ENCODE results near the gene QSER1. TPM values are rescaled to one million over a fixed set of nuclear protein-coding genes. Genes with fewer than 3 reads are reported as not detected.
A peak's percentile ranks its signal among the peaks of the same experiment; 100 is the strongest.

The QSER1 gene
- polyA plus RNA-seq, 1 experiment: 16.4 TPM

DNA sequence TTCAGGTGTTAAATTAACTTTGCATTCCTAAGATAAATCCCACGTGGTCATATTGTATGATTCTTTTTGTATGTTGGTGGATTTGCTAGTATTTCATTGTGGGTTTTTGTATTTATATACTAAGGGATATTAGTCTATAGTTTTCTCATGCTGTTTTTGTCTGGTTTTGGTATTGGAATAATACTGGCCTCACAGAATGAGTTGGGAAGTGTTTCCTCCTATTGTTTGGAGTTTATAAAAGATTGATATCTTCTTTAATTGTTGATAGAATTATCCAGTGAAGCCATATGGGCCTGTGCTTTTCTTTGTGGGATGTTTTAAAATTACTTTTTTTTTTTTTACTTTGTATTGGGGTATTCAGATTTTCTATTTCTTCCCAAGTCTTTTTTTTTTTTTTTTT is 59.8 kb downstream of the QSER1 start:
- TF ChIP-seq CTCF (IDR thresholded peaks at IDR 0.05; ENCODE audit: low read depth, low read length): no peak
- Histone ChIP-seq H3K9me3 (ENCODE audit: control insufficient read depth, insufficient read depth, low read length) (no peaks in the 10 kb centered on the region), H3K27me3 (ENCODE audit: control insufficient read depth, insufficient read depth, low read length) (no peaks in the 10 kb centered on the region), H3K4me3 (ENCODE audit: low read depth, low read length) (no peak overlapping the region), H3K27ac (ENCODE audit: low read depth, low read length) (no peak overlapping the region)
- POLR2A ChIA-PET: no interaction called here
- no peak for DNase-seq (ENCODE audit: low read depth, low spot score)
- CTCF ChIA-PET: interaction anchor here (0.6 to 1.3 kb wide), 2 partner anchors 20 to 88 kb away, joined by 3 read pairs; no protein-coding TSS in a partner anchor

- H3K9me3 ChIP-seq (ENCODE audit: control insufficient read depth, insufficient read depth, low read length): no peaks in the 10 kb centered on the region
- CTCF ChIA-PET: interaction anchor here (1.3 to 4.4 kb wide), 2 partner anchors 22 to 111 kb away, joined by 3 to 26 read pairs; no protein-coding TSS in a partner anchor
- no peak for TF ChIP-seq CTCF (IDR thresholded peaks at IDR 0.05; ENCODE audit: low read depth, low read length)
- DNase-seq (ENCODE audit: low read depth, low spot score): no peak
- H3K4me3 ChIP-seq (ENCODE audit: low read depth, low read length): no peak overlapping the region
- POLR2A ChIA-PET: no interaction called here
- no peak overlapping the region for H3K27ac ChIP-seq (ENCODE audit: low read depth, low read length)
- H3K27me3 ChIP-seq (ENCODE audit: control insufficient read depth, insufficient read depth, low read length): no peaks in the 10 kb centered on the region
These were observed 61.1 kb downstream of the QSER1 start for GRCh38 chr11:32953700-32954099.

GRCh38 chr11:32960553-32961164 is 68.0 kb downstream of the QSER1 start:
- Histone ChIP-seq H3K27ac (ENCODE audit: low read depth, low read length) (no peak overlapping the region), H3K4me3 (ENCODE audit: low read depth, low read length) (no peak overlapping the region), H3K9me3 (ENCODE audit: control insufficient read depth, insufficient read depth, low read length) (no peaks in the 10 kb centered on the region), H3K27me3 (ENCODE audit: control insufficient read depth, insufficient read depth, low read length) (no peaks in the 10 kb centered on the region)
- ChIA-PET POLR2A (no interaction called here), CTCF (interaction anchor here (0.8 to 4.3 kb wide), 7 partner anchors 8 to 109 kb away, joined by 3 to 110 read pairs (median 6); no protein-coding TSS in a partner anchor)
- TF ChIP-seq CTCF (IDR thresholded peaks at IDR 0.05; ENCODE audit: low read depth, low read length): peak; percentile 68
- peak; percentile 27 for DNase-seq (ENCODE audit: low read depth, low spot score)

- no peak overlapping the region for H3K27ac ChIP-seq (ENCODE audit: low read depth, low read length)
- ChIA-PET CTCF (interaction anchor here (4.3 kb wide), 1 partner anchor 103 kb away, joined by 110 read pairs; no protein-coding TSS in a partner anchor), POLR2A (no interaction called here)
- no peak overlapping the region for H3K4me3 ChIP-seq (ENCODE audit: low read depth, low read length)
- H3K9me3 ChIP-seq (ENCODE audit: control insufficient read depth, insufficient read depth, low read length): no peaks in the 10 kb centered on the region
- H3K27me3 ChIP-seq (ENCODE audit: control insufficient read depth, insufficient read depth, low read length): no peaks in the 10 kb centered on the region
- DNase-seq (ENCODE audit: low read depth, low spot score): no peak
- no peak for TF ChIP-seq CTCF (IDR thresholded peaks at IDR 0.05; ENCODE audit: low read depth, low read length)
These were observed 69.4 kb downstream of the QSER1 start for GRCh38 chr11:32962016-32962415.

DNA sequence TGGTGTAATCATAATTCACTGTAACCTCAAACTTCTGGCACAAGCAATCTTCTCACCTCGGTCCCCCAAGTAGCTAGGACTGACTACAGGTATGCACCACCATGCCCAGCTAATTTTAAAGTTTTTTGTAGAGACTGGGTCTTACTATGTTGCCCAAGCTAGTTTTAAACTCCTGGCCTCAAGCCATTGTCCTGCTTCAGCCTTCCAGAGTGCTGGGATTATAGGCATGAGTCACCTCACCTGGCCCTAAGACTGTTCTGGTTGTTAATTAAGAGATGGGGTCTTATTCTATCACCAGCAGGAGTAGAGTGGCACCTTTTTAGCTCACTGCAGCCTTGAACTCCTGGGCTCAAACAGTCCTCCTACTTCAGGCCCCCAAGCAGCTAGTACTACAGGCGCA is 71.1 kb downstream of the QSER1 start:
- no peaks in the 10 kb centered on the region for H3K27me3 ChIP-seq (ENCODE audit: control insufficient read depth, insufficient read depth, low read length)
- POLR2A ChIA-PET: no interaction called here
- no peak for DNase-seq (ENCODE audit: low read depth, low spot score)

More for the DNA sequence above, 71.1 kb downstream of the QSER1 start:
- CTCF ChIA-PET: interaction anchor here (2.2 kb wide), 1 partner anchor 102 kb away, joined by 13 read pairs; no protein-coding TSS in a partner anchor
- H3K9me3 ChIP-seq (ENCODE audit: control insufficient read depth, insufficient read depth, low read length): no peaks in the 10 kb centered on the region
- no peak overlapping the region for H3K4me3 ChIP-seq (ENCODE audit: low read depth, low read length)
- H3K27ac ChIP-seq (ENCODE audit: low read depth, low read length): no peak overlapping the region
- no peak for TF ChIP-seq CTCF (IDR thresholded peaks at IDR 0.05; ENCODE audit: low read depth, low read length)
